Liver (tissue), 9 donors: ENCODE measurements around the gene RCE1. TPM values are rescaled to one million over a fixed set of nuclear protein-coding genes. Genes with fewer than 3 reads are reported as not detected.

Experiments used
- DNase-seq: peaks from one replicate; pipeline ENCODE4 v3.0.0-alpha.2; 2017; ENCODE audit warnings: low spot score
- H3K27ac ChIP-seq, 2 donors: one replicate each; pipeline ENCODE4 v1.7.0; 2013; ENCODE audit warnings: inconsistent platforms in 2 of 2, low read length in 2 of 2, control low read depth in 1 of 2, low read depth in 1 of 2, mild to moderate bottlenecking in 1 of 2
- H3K27me3 ChIP-seq, 4 donors: one replicate each; pipeline versions ENCODE4 v1.6.1 to v1.7.0; 2013; ENCODE audit warnings: low read length in 3 of 4, inconsistent platforms in 1 of 4, mild to moderate bottlenecking in 1 of 4, moderate library complexity in 1 of 4; ENCODE audit not compliant: control insufficient read depth in 4 of 4, insufficient read depth in 4 of 4
- H3K36me3 ChIP-seq, 4 donors: one replicate each; pipeline versions ENCODE4 v1.6.1 to v1.7.0; 2013; ENCODE audit warnings: low read length in 3 of 4, mild to moderate bottlenecking in 3 of 4, low read depth in 1 of 4, moderate library complexity in 1 of 4; ENCODE audit not compliant: control insufficient read depth in 4 of 4, insufficient read depth in 3 of 4
- H3K4me1 ChIP-seq, 4 donors: one replicate each; pipeline versions ENCODE4 v1.6.1 to v1.7.0; 2013; ENCODE audit warnings: low read length in 3 of 4, mild to moderate bottlenecking in 3 of 4, moderate library complexity in 1 of 4; ENCODE audit not compliant: control insufficient read depth in 4 of 4, insufficient read depth in 4 of 4
- H3K4me3 ChIP-seq, 3 donors: one replicate each; pipeline versions ENCODE4 v1.6.1 to v1.7.0; 2013; ENCODE audit warnings: low read length in 3 of 3, control low read depth in 1 of 3, low read depth in 1 of 3, mild to moderate bottlenecking in 1 of 3
- H3K9ac ChIP-seq, 2 donors: one replicate each; pipeline ENCODE4 v1.7.0; 2013; ENCODE audit warnings: low read length in 2 of 2, mild to moderate bottlenecking in 2 of 2, moderate library complexity in 2 of 2, control low read depth in 1 of 2, low read depth in 1 of 2
- H3K9me3 ChIP-seq, 4 donors: one replicate each; pipeline versions ENCODE4 v1.6.1 to v1.7.0; 2013; ENCODE audit warnings: low read length in 3 of 4; ENCODE audit not compliant: control insufficient read depth in 4 of 4
- EGR1 ChIP-seq, 2 donors: IDR thresholded peaks; 2 replicates each; pipeline ENCODE4 v1.6.1; 2016 to 2018; ENCODE audit warnings: antibody characterized with exemption in 2 of 2, low read depth in 2 of 2
- FOXA1 ChIP-seq: IDR thresholded peaks from 2 replicates; pipeline ENCODE4 v1.6.1; 2016; ENCODE audit warnings: antibody characterized with exemption
- FOXA2 ChIP-seq: IDR thresholded peaks from 2 replicates; pipeline ENCODE4 v1.6.1; 2016; ENCODE audit warnings: antibody characterized with exemption
- GABPA ChIP-seq, 2 donors: IDR thresholded peaks in 1 of 2; conservative IDR thresholded peaks in 1 of 2; 2 replicates each; pipeline ENCODE4 v1.6.1; 2016; ENCODE audit warnings: antibody characterized with exemption in 2 of 2, mild to moderate bottlenecking in 1 of 2, moderate library complexity in 1 of 2
- HNF4A ChIP-seq, 2 donors: conservative IDR thresholded peaks; 2 replicates each; pipeline ENCODE4 v1.6.1; 2016; ENCODE audit warnings: antibody characterized with exemption in 2 of 2, mild to moderate bottlenecking in 2 of 2
- HNF4G ChIP-seq: IDR thresholded peaks from 2 replicates; pipeline ENCODE4 v1.6.1; 2016; ENCODE audit warnings: antibody characterized with exemption
- JUND ChIP-seq, 2 donors: IDR thresholded peaks; 2 replicates each; pipeline ENCODE4 v1.6.1; 2016; ENCODE audit warnings: antibody characterized with exemption in 2 of 2
- NR2F2 ChIP-seq: IDR thresholded peaks from 2 replicates; pipeline ENCODE4 v1.6.1; 2016; ENCODE audit warnings: antibody characterized with exemption
- RAD21 ChIP-seq, 2 donors: IDR thresholded peaks; 2 replicates each; pipeline ENCODE4 v1.6.1; 2016; ENCODE audit warnings: antibody characterized with exemption in 2 of 2, mild to moderate bottlenecking in 2 of 2
- RXRA ChIP-seq, 2 donors: IDR thresholded peaks; 2 replicates each; pipeline ENCODE4 v1.6.1; 2017 to 2018; ENCODE audit warnings: antibody characterized with exemption in 2 of 2, mild to moderate bottlenecking in 1 of 2
- SP1 ChIP-seq: IDR thresholded peaks from 2 replicates; pipeline ENCODE4 v1.6.1; 2018; ENCODE audit warnings: antibody characterized with exemption, mild to moderate bottlenecking
- TAF1 ChIP-seq: conservative IDR thresholded peaks from 2 replicates; pipeline ENCODE4 v1.6.1; 2016; ENCODE audit warnings: antibody characterized with exemption, mild to moderate bottlenecking
- YY1 ChIP-seq: IDR thresholded peaks from 2 replicates; pipeline ENCODE4 v1.6.1; 2016; ENCODE audit warnings: antibody characterized with exemption, mild to moderate bottlenecking
- whole genome bisulfite sequencing: extraction: QIAGEN DNeasy Blood & Tissue Kit; methylation state at CpG from one replicate; pipeline ENCODE4 v1.1.7; 2013; 5-methylcytosine and 5-hydroxymethylcytosine counted together
- polyA plus RNA-seq, 2 donors: library from polyadenylated mRNA; stranded (reverse) in 1 of 2; unstranded in 1 of 2; fragments of 200-250 nt in 1 of 2; fragments of >200 nt in 1 of 2; fragmentation: Nextera tagmentation in 1 of 2; extraction: Ambion mirVana in 1 of 2; gene quantifications; one replicate each; pipeline versions ENCODE4 v1.2.1 to v1.2.3, GENCODE V29; 2013 to 2015
- total RNA-seq, 2 donors: library from RNA; depleted of rRNA; stranded (reverse); fragments of >200 nt; gene quantifications; one replicate each; pipeline ENCODE4 v1.2.3, GENCODE V29; 2014
- TF ChIP-seq, protein P1 (sequence below): IDR thresholded peaks from 2 replicates; pipeline ENCODE4 v1.6.1; 2016; ENCODE audit warnings: antibody characterized with exemption
- TF ChIP-seq, protein P2 (sequence below): IDR thresholded peaks from 2 replicates; pipeline ENCODE4 v1.6.1; 2016; ENCODE audit warnings: antibody characterized with exemption
- TF ChIP-seq, protein P3 (sequence below): fragments of 150-350 bp; IDR thresholded peaks from 2 replicates; pipeline ENCODE4 v1.5.1; 2017; ENCODE audit warnings: improper control_type of control experiment, low read depth, low read length; ENCODE audit not compliant: missing input control
- TF ChIP-seq, protein P4 (sequence below): IDR thresholded peaks from 2 replicates; pipeline ENCODE4 v1.6.1; 2016; ENCODE audit warnings: antibody characterized with exemption, mild to moderate bottlenecking
- donor health status: healthy.
- donor health status: healthy.
- donor health status: healthy.
- donor health status: healthy.
- donor health status: healthy.

The RCE1 gene
- total and polyA plus RNA-seq, 4 donors, result 2.9 to 7.7 (median 3.2) TPM

DNA sequence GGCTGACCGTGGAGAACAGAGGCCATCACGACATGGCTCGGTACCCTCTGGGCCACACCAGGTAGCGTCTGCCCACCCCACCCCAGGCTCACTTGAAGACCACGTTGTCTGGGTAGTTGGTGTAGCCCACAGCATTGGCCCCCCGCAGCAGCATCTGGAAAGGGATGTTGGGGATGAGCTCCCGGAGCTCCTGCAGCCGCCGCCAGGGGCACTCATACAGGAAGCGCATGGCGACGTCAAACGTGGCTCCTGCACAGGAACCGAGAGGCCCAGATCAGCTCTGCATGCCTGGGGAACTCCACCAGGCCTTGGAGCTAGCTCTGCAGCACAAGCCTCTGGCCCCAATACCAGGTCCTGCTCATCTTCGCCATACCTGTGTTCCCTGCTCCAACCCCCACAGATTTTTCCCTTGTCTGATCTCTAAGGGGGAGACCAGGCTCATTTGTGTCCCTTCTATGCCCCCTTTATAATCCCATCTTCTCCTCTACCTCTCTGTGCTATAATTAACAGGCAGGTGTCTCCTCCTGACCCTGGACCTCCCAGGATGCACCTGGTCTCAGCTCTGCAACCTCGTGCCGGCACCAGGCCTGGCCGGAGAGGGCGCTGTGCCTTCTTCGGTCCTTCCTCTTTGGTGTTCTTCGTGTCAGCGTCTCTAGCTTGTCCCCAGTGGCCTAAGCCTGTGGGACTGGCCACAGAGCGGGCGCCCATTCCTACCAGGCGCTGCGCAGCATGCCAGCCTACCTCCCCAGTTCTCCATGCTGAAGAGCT, 8.6 kb downstream of the RCE1 start:
- Histone ChIP-seq H3K4me1 (peaks cover 0 to 8% (median 2%) of the 10 kb centered on the region in 4 donors), H3K4me3 (no peak overlapping the region), H3K9me3 (no peaks in the 10 kb centered on the region), H3K27me3 (no peaks in the 10 kb centered on the region), H3K9ac (no peak overlapping the region), H3K27ac (no peak overlapping the region), H3K36me3 (peaks cover 13 to 56% (median 23%) of the 10 kb centered on the region in 4 donors)
- TF ChIP-seq FOXA1 (no peak), NR2F2 (no peak), JUND (IDR thresholded peaks at IDR 0.05) (no peak), YY1 (no peak), SP1 (no peak), FOXA2 (no peak), HNF4G (no peak), RAD21 (IDR thresholded peaks at IDR 0.05) (no peak), RXRA (IDR thresholded peaks at IDR 0.05) (no peak), GABPA (IDR thresholded peaks at IDR 0.05 in 1 of 2, conservative IDR thresholded peaks at IDR 0.05 in 1 of 2) (no peak), HNF4A (conservative IDR thresholded peaks at IDR 0.05) (no peak), EGR1 (IDR thresholded peaks at IDR 0.05; ENCODE audit: low read depth in 2 of 2) (no peak), TAF1 (no peak)
- TF ChIP-seq, protein P1, sequence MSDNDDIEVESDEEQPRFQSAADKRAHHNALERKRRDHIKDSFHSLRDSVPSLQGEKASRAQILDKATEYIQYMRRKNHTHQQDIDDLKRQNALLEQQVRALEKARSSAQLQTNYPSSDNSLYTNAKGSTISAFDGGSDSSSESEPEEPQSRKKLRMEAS, result no peak
- TF ChIP-seq, protein P2, sequence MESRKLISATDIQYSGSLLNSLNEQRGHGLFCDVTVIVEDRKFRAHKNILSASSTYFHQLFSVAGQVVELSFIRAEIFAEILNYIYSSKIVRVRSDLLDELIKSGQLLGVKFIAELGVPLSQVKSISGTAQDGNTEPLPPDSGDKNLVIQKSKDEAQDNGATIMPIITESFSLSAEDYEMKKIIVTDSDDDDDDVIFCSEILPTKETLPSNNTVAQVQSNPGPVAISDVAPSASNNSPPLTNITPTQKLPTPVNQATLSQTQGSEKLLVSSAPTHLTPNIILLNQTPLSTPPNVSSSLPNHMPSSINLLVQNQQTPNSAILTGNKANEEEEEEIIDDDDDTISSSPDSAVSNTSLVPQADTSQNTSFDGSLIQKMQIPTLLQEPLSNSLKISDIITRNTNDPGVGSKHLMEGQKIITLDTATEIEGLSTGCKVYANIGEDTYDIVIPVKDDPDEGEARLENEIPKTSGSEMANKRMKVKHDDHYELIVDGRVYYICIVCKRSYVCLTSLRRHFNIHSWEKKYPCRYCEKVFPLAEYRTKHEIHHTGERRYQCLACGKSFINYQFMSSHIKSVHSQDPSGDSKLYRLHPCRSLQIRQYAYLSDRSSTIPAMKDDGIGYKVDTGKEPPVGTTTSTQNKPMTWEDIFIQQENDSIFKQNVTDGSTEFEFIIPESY, result no peak
- TF ChIP-seq, protein P3, sequence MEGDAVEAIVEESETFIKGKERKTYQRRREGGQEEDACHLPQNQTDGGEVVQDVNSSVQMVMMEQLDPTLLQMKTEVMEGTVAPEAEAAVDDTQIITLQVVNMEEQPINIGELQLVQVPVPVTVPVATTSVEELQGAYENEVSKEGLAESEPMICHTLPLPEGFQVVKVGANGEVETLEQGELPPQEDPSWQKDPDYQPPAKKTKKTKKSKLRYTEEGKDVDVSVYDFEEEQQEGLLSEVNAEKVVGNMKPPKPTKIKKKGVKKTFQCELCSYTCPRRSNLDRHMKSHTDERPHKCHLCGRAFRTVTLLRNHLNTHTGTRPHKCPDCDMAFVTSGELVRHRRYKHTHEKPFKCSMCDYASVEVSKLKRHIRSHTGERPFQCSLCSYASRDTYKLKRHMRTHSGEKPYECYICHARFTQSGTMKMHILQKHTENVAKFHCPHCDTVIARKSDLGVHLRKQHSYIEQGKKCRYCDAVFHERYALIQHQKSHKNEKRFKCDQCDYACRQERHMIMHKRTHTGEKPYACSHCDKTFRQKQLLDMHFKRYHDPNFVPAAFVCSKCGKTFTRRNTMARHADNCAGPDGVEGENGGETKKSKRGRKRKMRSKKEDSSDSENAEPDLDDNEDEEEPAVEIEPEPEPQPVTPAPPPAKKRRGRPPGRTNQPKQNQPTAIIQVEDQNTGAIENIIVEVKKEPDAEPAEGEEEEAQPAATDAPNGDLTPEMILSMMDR, result no peak
- no peak for DNase-seq
- 85% methylated on average over 26 of the region's 26 CpGs for WGBS

DNA sequence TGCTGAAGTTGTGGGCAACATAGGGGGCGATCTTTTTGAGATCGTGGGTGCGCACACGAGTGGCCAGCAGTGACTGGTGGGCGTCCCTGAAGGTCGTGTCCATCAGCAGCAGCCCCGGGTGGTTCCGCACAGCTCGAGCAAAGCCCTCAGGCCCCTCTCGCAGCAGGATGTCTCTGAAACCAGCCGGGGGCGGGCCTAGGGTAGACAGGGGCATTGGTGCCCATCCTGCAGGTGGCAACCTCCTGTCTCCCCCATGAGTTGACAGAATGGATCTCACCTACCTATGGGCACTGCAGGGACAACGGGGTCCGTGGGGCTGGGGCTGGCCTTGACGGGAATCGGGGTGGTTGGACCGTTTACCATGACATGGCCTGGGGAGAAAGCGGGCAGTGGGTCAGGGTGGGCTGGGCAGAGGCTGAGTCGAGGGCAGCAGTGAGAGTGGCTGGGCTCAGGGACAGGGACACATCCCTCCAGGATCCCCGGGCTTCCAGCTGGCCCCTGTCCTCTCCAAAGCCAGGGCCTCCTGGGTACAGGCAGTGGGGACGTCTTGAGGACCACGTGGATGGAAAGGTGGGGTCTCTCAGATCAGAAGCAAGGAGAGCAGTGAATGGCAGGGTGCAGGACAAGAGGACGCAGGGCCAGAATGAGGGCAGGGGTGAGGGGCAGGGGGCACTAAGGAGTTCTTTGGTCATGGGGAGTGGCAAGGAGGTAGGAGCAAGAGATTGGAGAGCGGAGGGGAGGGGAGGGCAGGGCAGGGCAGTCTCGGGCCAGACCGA, 9.4 kb downstream of the RCE1 start:
- 94% methylated on average over 26 of the region's 26 CpGs for WGBS
- Histone ChIP-seq H3K36me3 (peaks cover 13 to 52% (median 21%) of the 10 kb centered on the region in 4 donors), H3K27ac (no peak overlapping the region), H3K9me3 (no peaks in the 10 kb centered on the region), H3K9ac (no peak overlapping the region), H3K4me1 (peaks cover 0 to 8% (median 2%) of the 10 kb centered on the region in 4 donors), H3K27me3 (no peaks in the 10 kb centered on the region), H3K4me3 (no peak overlapping the region)
- DNase-seq, result no peak
- TF ChIP-seq, protein P3, result no peak
- TF ChIP-seq FOXA2, result no peak
- no peak for TF ChIP-seq HNF4G
- TF ChIP-seq NR2F2, result no peak
- TF ChIP-seq TAF1, result no peak
- TF ChIP-seq SP1, result no peak
- no peak for TF ChIP-seq YY1
- TF ChIP-seq, protein P2, result no peak
- TF ChIP-seq FOXA1, result no peak
- TF ChIP-seq, protein P4, sequence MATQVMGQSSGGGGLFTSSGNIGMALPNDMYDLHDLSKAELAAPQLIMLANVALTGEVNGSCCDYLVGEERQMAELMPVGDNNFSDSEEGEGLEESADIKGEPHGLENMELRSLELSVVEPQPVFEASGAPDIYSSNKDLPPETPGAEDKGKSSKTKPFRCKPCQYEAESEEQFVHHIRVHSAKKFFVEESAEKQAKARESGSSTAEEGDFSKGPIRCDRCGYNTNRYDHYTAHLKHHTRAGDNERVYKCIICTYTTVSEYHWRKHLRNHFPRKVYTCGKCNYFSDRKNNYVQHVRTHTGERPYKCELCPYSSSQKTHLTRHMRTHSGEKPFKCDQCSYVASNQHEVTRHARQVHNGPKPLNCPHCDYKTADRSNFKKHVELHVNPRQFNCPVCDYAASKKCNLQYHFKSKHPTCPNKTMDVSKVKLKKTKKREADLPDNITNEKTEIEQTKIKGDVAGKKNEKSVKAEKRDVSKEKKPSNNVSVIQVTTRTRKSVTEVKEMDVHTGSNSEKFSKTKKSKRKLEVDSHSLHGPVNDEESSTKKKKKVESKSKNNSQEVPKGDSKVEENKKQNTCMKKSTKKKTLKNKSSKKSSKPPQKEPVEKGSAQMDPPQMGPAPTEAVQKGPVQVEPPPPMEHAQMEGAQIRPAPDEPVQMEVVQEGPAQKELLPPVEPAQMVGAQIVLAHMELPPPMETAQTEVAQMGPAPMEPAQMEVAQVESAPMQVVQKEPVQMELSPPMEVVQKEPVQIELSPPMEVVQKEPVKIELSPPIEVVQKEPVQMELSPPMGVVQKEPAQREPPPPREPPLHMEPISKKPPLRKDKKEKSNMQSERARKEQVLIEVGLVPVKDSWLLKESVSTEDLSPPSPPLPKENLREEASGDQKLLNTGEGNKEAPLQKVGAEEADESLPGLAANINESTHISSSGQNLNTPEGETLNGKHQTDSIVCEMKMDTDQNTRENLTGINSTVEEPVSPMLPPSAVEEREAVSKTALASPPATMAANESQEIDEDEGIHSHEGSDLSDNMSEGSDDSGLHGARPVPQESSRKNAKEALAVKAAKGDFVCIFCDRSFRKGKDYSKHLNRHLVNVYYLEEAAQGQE, result no peak
